Effector memory CD8-positive, alpha-beta T cell (primary cell): Measurements from ENCODE around the gene USE1.

Source experiments
- ATAC-seq: fragments of 150-1000 bp; cut with Tn5 transposase; replicated peaks from 2 replicates; pipeline ENCODE4 v1.10.0; 2021; ENCODE audit warnings: mild to moderate bottlenecking, moderate library complexity
- DNase-seq, 3 experiments: peaks; one replicate each; pipeline ENCODE4 v3.0.0; 2021
- H3K27ac Mint-ChIP-seq, 2 donors: one replicate each; pipeline ENCODE4 v1.8.0; 2022; ENCODE audit warnings: mild to moderate bottlenecking in 2 of 2, mixed read lengths in 2 of 2, moderate library complexity in 2 of 2
- H3K27me3 Mint-ChIP-seq, 2 donors: one replicate each; pipeline ENCODE4 v1.8.0; 2022; ENCODE audit warnings: mixed read lengths in 2 of 2
- H3K36me3 Mint-ChIP-seq: one replicate; pipeline ENCODE4 v1.8.0; 2022; ENCODE audit warnings: mild to moderate bottlenecking, moderate library complexity, mixed read lengths; ENCODE audit not compliant: insufficient read depth
- H3K4me1 Mint-ChIP-seq, 2 donors: one replicate each; pipeline ENCODE4 v1.8.0; 2022; ENCODE audit warnings: low read depth in 2 of 2, mixed read lengths in 2 of 2
- H3K4me3 Mint-ChIP-seq, 2 donors: one replicate each; pipeline ENCODE4 v1.8.0; 2022; ENCODE audit warnings: mild to moderate bottlenecking in 2 of 2, mixed read lengths in 2 of 2, moderate library complexity in 2 of 2
- H3K9me3 Mint-ChIP-seq, 2 donors: one replicate each; pipeline ENCODE4 v1.8.0; 2022; ENCODE audit warnings: mixed read lengths in 2 of 2

The USE1 gene

DNA sequence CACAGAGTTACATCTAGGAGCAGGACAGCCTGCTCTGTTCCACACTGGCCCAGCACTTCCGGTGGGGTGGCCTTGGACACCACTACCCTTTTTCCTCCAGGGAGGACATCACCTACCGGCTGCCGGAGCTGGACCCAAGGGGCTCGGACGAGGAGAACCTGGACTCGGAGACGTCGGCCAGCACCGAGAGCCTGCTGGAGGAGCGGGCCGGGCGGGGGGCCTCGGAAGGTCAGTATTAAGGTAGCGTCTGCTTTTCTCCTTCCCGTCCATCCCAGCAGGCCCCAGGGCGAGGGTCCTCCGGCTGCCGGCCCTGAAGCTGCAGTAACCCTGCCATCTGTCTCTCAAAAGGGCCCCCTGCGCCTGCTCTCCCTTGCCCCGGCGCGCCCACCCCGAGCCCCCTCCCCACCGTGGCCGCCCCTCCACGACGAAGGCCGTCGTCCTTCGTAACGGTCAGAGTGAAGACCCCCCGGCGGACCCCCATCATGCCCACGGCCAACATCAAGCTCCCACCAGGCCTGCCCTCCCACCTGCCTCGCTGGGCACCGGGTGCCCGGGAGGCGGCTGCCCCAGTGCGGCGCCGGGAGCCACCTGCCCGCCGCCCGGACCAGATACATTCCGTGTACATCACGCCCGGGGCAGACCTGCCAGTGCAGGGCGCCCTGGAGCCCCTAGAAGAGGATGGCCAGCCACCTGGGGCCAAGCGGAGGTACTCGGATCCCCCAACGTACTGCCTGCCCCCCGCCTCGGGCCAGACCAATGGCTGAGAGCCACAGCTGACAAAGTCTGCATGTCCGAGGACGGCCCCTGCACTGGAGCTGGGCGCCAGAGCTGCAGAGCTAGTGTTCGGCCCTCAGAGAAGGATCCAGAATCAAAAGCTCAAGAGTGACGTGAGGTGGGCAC lies 3.4 kb upstream of the USE1 start:
- no peak for ATAC-seq
- H3K4me1 Mint-ChIP-seq: peaks cover 9 to 16% of the 10 kb centered on the region in 2 donors
- peaks cover 55% of the 10 kb centered on the region for H3K36me3 Mint-ChIP-seq
- H3K27me3 Mint-ChIP-seq: no peaks in the 10 kb centered on the region
- no peak overlapping the region for H3K4me3 Mint-ChIP-seq
- no peaks in the 10 kb centered on the region for H3K9me3 Mint-ChIP-seq
- H3K27ac Mint-ChIP-seq: no peak overlapping the region
- no peak for DNase-seq

DNA sequence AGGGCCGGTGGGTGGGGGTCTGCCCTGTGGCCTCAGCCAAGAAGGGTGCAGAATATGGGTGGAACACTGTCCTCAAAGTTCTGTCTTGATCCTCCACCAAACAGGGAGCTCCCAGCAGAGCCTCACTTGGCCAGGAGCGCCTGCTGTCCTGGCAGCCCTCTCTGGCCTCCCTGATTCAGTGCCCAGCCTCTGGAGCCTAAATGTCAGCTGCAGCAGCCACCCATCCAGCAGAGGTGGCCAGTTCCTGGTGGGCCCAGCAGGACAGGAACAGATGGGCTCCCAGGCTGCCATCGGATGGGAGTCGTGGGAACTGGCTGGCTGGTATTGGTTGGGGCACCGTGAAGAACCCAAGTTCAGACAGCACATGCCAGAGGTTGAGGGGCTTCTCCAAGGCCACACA lies 1.8 kb upstream of the USE1 start:
- Mint-ChIP-seq H3K27me3 (no peaks in the 10 kb centered on the region), H3K4me1 (peaks cover 9 to 17% of the 10 kb centered on the region in 2 donors), H3K4me3 (no peak overlapping the region), H3K36me3 (peaks cover 65% of the 10 kb centered on the region), H3K27ac (no peak overlapping the region), H3K9me3 (no peaks in the 10 kb centered on the region)
- no peak for DNase-seq
- no peak for ATAC-seq

DNA sequence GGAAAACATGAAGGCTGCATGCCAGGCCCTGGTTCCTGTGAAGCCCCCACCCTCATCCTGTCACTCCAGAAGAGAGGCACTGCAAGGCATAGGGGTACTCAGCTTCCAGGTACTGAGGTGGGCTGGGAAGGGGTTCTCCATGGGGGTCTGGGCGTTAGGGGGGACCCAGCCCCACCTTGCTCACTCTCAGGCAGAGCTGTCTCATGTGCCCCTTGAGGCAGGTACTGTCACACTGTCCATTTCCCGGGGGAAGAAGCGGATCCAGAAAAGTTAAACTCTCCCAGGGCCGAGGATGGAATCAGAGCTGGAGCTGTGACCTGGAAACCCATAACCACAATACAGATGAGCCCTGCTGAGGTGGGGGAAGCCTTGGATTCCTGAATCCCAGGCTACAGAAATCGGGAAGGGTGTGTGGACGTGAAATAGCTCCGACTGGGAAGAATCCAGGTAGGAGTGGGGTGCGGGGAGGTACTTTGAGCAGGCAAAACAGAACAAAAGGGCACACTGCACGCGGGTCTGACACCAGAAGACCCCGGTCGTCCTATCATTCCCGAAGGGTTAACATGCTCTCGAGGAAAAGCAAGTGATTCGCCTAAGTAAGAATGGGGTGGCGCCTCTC lies 540 bp upstream of the USE1 start:
- peaks cover 4 to 12% of the 10 kb centered on the region in 2 donors for H3K4me1 Mint-ChIP-seq
- H3K36me3 Mint-ChIP-seq: peaks cover 58% of the 10 kb centered on the region
- peak overlapping the region; percentile 86 to 87 for H3K4me3 Mint-ChIP-seq
- ATAC-seq (no peak), DNase-seq (no peak)
- H3K9me3 Mint-ChIP-seq: no peaks in the 10 kb centered on the region
- peak overlapping the region; percentile 94 to 95 for H3K27ac Mint-ChIP-seq
- no peaks in the 10 kb centered on the region for H3K27me3 Mint-ChIP-seq

DNA sequence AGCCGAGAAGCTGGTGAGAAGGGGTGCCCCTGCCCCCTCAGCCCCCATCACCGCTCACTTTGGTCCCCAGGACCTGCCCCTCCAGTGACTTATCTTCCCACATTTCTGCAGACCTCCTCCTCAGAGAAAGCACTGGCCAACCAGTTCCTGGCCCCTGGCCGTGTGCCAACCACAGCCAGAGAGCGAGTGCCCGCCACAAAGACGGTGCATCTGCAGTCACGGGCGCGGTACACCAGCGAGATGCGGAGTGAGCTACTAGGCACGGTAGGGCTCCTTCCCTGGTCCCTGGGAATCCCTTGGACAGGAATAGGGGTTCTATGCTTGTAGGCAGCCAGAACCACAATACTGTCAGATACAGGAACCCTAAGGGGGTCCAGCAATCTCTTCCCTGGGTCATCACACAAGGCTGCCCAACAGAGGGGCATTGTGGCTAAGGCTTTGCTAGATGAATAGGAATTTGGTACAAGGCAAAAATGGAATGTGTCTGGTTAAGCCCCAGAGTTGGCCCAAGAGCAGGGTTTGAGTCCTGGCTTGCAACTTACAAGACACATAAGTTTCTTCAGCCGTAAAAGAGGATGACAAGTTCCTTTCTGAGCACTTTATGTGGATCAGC lies 1.0 kb downstream of the USE1 start:
- Mint-ChIP-seq H3K36me3 (peaks cover 50% of the 10 kb centered on the region), H3K27ac (peak overlapping the region; percentile 94 to 95), H3K27me3 (no peaks in the 10 kb centered on the region), H3K9me3 (no peaks in the 10 kb centered on the region), H3K4me1 (peaks cover 4 to 12% of the 10 kb centered on the region in 2 donors), H3K4me3 (peak overlapping the region; percentile 86 to 87)
- ATAC-seq (no peak), DNase-seq (no peak)

DNA sequence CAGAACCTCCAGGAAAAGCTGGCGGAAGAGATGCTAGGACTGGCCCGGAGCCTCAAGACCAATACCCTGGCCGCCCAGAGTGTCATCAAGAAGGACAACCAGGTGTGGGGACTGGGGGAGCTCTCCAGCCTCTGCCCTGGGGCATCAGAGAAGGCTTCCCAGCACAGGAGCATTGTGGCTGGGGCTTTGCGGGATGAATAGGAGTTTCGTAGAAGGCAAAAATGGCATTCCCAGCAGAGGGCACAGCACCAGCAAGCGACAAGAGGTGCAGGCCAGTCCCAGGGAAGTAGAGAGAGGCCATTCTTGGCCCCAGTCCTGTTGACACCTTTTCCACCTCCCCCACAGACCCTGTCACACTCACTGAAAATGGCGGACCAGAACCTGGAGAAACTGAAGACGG lies 4.1 kb downstream of the USE1 start:
- H3K36me3 Mint-ChIP-seq: peaks cover 32% of the 10 kb centered on the region
- no peak overlapping the region for H3K27ac Mint-ChIP-seq
- ATAC-seq (no peak), DNase-seq (no peak)
- no peak overlapping the region for H3K4me3 Mint-ChIP-seq
- H3K4me1 Mint-ChIP-seq: peaks cover 4 to 11% of the 10 kb centered on the region in 2 donors
- no peaks in the 10 kb centered on the region for H3K27me3 Mint-ChIP-seq
- H3K9me3 Mint-ChIP-seq: no peaks in the 10 kb centered on the region

DNA sequence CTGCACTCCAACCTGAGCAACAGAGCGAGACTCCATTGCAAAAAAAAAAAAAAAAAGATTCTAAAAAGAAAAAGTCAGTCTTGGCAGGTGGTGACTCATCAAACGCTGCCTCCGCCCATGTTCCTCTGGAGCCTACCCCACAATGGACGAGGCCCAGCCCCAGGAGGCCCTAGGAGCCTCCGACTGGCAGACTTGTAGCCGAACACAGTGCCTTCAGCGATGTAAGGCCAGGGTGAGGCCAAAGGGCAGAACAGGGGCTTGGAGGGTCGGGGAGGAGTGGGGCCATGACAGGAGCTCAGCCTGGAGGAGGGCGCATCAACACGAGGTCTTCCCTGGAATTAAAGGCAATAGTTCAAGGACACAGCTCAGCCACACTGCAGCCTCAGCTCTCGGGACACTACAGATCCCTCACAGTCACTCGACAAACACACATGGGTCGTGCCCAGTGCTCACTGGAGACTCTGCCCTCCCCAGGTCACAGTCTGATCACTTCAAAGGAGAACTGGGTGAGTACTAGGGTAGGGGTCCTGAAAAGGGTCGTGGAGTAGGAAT lies 5.1 kb downstream of the USE1 start:
- ATAC-seq (no peak), DNase-seq (no peak)
- Mint-ChIP-seq H3K4me1 (peaks cover under 1 to 5% of the 10 kb centered on the region in 2 donors), H3K9me3 (no peaks in the 10 kb centered on the region), H3K4me3 (no peak overlapping the region), H3K27me3 (no peaks in the 10 kb centered on the region), H3K27ac (no peak overlapping the region), H3K36me3 (peaks cover 30% of the 10 kb centered on the region)

DNA sequence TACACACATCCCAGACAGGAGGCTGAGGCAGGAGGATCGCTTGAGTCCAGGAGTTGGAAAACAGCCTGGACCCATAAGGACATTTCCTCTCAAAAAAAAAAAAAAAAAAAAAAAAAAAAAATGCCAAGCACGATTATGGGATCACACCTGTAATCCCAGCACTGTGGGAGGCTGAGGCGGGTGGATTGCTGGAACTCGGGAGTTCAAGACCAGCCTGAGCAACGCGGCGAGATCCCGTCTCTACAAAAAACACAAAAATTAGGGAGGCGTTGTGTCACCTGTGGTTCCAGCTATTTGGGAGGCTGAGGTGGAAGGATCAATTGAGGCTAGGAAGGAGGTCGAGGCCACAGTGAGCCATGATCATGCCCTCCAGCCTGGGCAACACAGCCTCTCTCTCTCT lies 9.9 kb downstream of the USE1 start:
- Mint-ChIP-seq H3K27me3 (no peaks in the 10 kb centered on the region), H3K27ac (peak overlapping the region in 1 of 2 donors; percentile 94), H3K36me3 (peaks cover 22% of the 10 kb centered on the region), H3K4me1 (peaks cover 9 to 11% of the 10 kb centered on the region in 2 donors), H3K9me3 (no peaks in the 10 kb centered on the region), H3K4me3 (peak overlapping the region; percentile 87 to 95)
- ATAC-seq: no peak
- DNase-seq: no peak

DNA sequence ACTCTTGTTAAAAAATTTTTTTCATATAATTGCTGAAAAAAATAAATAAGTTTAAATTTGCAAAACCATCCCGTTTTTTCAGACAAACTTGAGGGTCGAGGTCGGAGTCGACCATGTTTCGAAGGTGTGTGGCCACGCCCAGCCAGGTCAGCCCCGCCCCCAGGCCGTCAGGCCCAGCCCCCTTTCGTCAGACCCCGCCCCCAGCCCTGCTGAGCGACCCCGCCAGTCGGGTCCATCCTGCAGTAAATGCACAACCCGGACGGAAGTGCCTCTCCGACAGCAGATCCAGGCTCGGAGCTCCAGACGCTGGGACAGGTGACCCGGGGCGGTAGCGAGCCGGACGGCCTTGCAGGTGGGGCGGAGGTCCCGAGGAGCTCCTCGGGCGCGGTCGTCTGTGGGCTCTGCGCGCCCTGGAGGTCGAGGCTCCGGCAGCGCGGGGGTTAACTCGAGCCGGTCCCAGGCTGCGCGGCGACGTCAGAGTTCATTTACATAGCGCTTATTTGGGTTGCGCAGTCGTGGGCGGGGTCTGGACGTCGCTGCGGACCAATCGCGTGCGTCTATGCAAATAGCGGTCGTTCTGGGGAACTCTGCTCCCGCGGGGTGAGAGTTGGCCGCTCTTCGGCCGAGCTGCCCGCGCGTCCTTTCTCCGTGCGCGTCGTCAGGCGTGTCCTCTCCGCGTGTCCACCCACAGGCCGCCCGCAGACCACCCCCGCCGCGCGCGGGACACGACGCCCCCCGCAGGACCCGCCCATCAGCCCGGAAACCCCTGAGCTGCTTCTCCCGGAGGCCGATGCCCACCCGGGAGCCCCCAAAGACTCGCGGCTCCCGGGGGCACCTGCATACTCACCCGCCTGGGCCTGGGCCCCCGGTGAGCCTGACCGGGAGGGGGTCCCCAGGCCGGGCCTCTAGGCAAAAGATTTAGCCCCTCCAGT lies 11.1 kb downstream of the USE1 start, which contains the start of gene OCEL1:
TSS of gene OCEL1 (plus strand) at position 225 of the 932 bp plus-strand sequence. CDS start at position 247, 22 bp downstream.
- H3K9me3 Mint-ChIP-seq: no peaks in the 10 kb centered on the region
- peak; percentile 93 to 95 (median 94) for DNase-seq
- peak within 1 kb of the TSS; percentile 94 to 95 for H3K27ac Mint-ChIP-seq
- H3K4me1 Mint-ChIP-seq: peaks cover 9 to 11% of the 10 kb centered on the region in 2 donors
- peak; percentile 90 for ATAC-seq
- no peaks in the 10 kb centered on the region for H3K27me3 Mint-ChIP-seq
- H3K36me3 Mint-ChIP-seq: peaks cover 23% of the 10 kb centered on the region
- H3K4me3 Mint-ChIP-seq: peak within 1 kb of the TSS; percentile 87 to 95

DNA sequence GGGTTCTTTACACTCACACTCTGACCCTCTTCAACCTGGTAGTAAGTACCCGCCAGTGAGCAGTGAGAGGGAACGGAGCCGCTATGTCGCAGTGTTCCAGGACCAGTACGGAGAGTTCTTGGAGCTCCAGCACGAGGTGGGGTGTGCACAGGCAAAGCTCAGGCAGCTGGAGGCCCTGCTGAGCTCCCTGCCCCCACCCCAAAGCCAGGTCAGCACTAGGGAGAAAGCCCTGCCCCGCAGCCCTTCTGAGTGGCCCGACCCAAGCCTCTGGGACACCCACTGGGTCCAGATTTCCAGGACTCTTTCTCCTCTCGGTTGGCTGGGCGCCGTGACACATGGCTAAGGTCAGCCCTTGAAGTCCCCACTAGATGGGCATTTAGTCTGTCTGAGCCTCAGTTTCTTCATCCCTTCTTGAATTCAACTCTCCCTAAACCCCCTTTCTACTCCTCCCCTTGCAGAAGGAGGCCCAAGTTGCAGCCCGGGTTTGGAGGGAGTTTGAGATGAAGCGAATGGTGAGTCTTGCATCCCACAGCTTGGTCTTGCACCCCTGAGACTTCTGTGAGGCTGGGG lies 12.7 kb downstream of the USE1 start:
- no peak overlapping the region for H3K27ac Mint-ChIP-seq
- peaks cover 23% of the 10 kb centered on the region for H3K36me3 Mint-ChIP-seq
- H3K9me3 Mint-ChIP-seq: no peaks in the 10 kb centered on the region
- H3K4me1 Mint-ChIP-seq: peaks cover 9 to 11% of the 10 kb centered on the region in 2 donors
- H3K4me3 Mint-ChIP-seq: no peak overlapping the region
- ATAC-seq (no peak), DNase-seq (no peak)
- H3K27me3 Mint-ChIP-seq: no peaks in the 10 kb centered on the region

DNA sequence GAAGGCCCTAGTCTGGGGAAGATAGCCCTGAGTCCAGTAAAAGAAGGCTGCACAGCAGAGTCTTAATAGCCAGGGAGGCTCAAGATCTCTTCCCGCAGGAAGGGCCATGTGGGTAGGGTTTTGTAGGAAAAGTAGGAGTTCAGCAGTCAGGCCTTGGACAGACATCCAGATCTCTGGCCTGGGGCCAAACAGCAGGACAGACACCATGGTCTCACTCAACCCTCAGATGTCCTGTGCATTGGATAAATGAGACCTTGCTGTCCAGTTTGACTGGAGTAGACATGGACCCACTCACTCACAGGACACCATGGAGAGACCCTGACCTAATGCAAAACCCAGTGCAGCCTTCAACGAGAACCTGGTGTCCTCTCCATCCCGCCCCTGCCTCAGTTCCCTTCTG lies 14.7 kb downstream of the USE1 start:
- peaks cover 27% of the 10 kb centered on the region for H3K36me3 Mint-ChIP-seq
- no peak for ATAC-seq
- DNase-seq: no peak
- peaks cover 13 to 17% of the 10 kb centered on the region in 2 donors for H3K4me1 Mint-ChIP-seq
- H3K4me3 Mint-ChIP-seq: no peak overlapping the region
- H3K9me3 Mint-ChIP-seq: no peaks in the 10 kb centered on the region
- H3K27me3 Mint-ChIP-seq: no peaks in the 10 kb centered on the region
- H3K27ac Mint-ChIP-seq: no peak overlapping the region

DNA sequence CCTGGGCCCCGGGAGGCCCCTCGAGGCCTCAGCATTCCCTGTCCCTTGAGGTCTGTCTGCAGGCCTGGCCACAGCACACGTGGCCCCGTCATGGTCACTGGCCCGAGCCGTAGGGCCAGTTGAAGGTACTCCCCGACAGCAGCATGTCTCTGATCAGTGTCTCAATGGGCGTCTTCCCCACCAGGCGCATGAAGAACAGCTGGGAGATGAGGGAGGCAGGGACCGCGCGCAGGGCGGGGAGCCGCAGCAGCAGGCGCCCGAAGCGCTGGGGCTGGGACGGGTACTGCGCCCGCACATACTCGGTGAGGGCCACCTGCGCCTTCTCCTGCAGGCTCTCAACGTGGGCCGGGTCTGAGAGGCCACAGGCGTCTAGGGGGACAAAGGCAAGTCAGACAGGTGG lies 17.1 kb downstream of the USE1 start:
- H3K4me3 Mint-ChIP-seq: no peak overlapping the region
- no peaks in the 10 kb centered on the region for H3K9me3 Mint-ChIP-seq
- DNase-seq: no peak
- H3K4me1 Mint-ChIP-seq: peaks cover 8% of the 10 kb centered on the region in 2 donors
- peaks cover 12% of the 10 kb centered on the region for H3K36me3 Mint-ChIP-seq
- H3K27ac Mint-ChIP-seq: no peak overlapping the region
- no peak for ATAC-seq
- H3K27me3 Mint-ChIP-seq: no peaks in the 10 kb centered on the region

DNA sequence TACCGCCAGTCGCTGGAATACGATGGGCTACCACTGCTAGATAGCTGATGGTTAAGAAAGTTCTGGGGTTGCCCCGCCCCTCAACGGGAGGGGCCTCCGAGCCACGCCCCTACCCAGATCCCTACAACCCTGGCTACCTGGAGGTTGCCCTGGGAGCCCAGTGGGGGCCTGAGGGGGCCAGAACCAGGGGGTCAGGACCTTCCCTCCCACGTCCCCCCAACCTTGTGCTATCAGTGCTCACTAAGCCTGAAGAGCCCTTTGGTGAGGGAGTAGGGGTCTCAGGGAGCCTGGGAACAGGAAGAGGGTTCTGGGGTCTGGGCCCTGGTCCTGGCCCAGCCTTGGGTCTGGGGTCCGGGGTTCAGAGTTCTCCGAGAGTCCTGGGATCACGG lies 19.7 kb downstream of the USE1 start:
- DNase-seq (peak in 2 of 3 experiments; percentile 37 to 50), ATAC-seq (peak; percentile 49)
- H3K36me3 Mint-ChIP-seq: peaks cover 12% of the 10 kb centered on the region
- H3K27me3 Mint-ChIP-seq: no peaks in the 10 kb centered on the region
- peak overlapping the region; percentile 9 to 16 for H3K27ac Mint-ChIP-seq
- H3K4me3 Mint-ChIP-seq: peak overlapping the region; percentile 70 to 80
- peaks cover 6% of the 10 kb centered on the region in 2 donors for H3K4me1 Mint-ChIP-seq
- no peaks in the 10 kb centered on the region for H3K9me3 Mint-ChIP-seq
